H1 (cell line): ENCODE results near the gene CDH2.

Experiments
- EGR1 ChIP-seq: IDR thresholded peaks from 2 replicates; pipeline ENCODE4 v1.6.1; 2011; ENCODE audit warnings: low read depth, low read length, borderline replicate concordance
- EP300 ChIP-seq, 2 experiments: IDR thresholded peaks; 1 replicate in 1 of 2; 2 replicates in 1 of 2; pipeline ENCODE4 v1.6.1; 2011 to 2012; ENCODE audit warnings: low read depth in 2 of 2, low read length in 2 of 2, mild to moderate bottlenecking in 2 of 2, borderline replicate concordance in 1 of 2, inconsistent platforms in 1 of 2, moderate library complexity in 1 of 2
- NANOG ChIP-seq: IDR thresholded peaks from 2 replicates; pipeline ENCODE4 v1.6.1; 2011; ENCODE audit warnings: low read length, low read depth, mild to moderate bottlenecking, inconsistent platforms; ENCODE audit not compliant: insufficient read depth, poor library complexity, severe bottlenecking
- PHF8 ChIP-seq: fragments of 200-600 bp; sonication (generic); conservative IDR thresholded peaks from 2 replicates; pipeline ENCODE4 v1.7.1; 2012; ENCODE audit warnings: low read depth, mild to moderate bottlenecking, inconsistent platforms, low read length, moderate library complexity
- TF ChIP-seq, protein P1 (sequence below), 3 experiments: IDR thresholded peaks; 1 replicate in 2 of 3; 2 replicates in 1 of 3; pipeline versions ENCODE4 v1.5.1 to v1.6.1; 2011; ENCODE audit warnings: low read length in 3 of 3, mild to moderate bottlenecking in 3 of 3, inconsistent platforms in 2 of 3, low read depth in 1 of 3, moderate library complexity in 1 of 3; ENCODE audit not compliant: insufficient read depth in 1 of 3; ENCODE audit errors: control extremely low read depth in 1 of 3
- TF ChIP-seq, protein P2 (sequence below): IDR thresholded peaks from 2 replicates; pipeline ENCODE4 v1.6.1; 2011; ENCODE audit warnings: low read length, improper control_type of control experiment
- TF ChIP-seq, protein P3 (sequence below): IDR thresholded peaks from 2 replicates; pipeline ENCODE4 v1.6.1; 2012; ENCODE audit warnings: inconsistent platforms
- TF ChIP-seq, protein P4 (sequence below): IDR thresholded peaks from 2 replicates; pipeline ENCODE4 v1.6.1; 2012; ENCODE audit warnings: inconsistent platforms

DNA sequence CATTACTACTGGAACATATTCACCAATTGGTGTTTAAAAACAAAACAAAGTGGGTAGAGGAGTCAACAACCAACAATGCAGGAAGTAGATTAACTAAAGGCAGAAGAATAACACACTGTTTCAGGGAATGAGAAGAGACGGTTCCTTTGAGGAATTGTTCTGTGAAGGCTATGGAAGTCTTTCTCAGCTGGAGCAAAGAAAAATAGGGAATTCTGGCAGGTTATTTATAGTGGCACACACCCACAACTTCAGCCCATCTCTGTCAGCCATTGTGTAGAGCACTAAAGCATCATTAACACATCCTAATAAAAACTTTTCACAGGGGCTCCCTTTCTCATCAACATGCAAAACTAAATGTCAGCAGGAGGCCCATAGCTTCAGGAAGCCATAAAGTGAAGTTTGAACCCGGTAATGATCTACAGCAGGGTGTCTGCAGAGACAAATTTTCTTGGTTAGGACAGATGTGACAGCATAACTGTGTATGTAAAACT lies 113.6 kb downstream of the CDH2 start:
- TF ChIP-seq EP300 (IDR thresholded peaks at IDR 0.05; ENCODE audit: borderline replicate concordance in 1 of 2, low read depth in 2 of 2, low read length in 2 of 2) = no peak
- TF ChIP-seq EGR1 = no peak
- TF ChIP-seq, protein P1, sequence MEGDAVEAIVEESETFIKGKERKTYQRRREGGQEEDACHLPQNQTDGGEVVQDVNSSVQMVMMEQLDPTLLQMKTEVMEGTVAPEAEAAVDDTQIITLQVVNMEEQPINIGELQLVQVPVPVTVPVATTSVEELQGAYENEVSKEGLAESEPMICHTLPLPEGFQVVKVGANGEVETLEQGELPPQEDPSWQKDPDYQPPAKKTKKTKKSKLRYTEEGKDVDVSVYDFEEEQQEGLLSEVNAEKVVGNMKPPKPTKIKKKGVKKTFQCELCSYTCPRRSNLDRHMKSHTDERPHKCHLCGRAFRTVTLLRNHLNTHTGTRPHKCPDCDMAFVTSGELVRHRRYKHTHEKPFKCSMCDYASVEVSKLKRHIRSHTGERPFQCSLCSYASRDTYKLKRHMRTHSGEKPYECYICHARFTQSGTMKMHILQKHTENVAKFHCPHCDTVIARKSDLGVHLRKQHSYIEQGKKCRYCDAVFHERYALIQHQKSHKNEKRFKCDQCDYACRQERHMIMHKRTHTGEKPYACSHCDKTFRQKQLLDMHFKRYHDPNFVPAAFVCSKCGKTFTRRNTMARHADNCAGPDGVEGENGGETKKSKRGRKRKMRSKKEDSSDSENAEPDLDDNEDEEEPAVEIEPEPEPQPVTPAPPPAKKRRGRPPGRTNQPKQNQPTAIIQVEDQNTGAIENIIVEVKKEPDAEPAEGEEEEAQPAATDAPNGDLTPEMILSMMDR (IDR thresholded peaks at IDR 0.05; ENCODE audit: control extremely low read depth in 1 of 3, insufficient read depth in 1 of 3, low read depth in 1 of 3, low read length in 3 of 3) = no peak
- no peak for TF ChIP-seq PHF8
- TF ChIP-seq, protein P2, sequence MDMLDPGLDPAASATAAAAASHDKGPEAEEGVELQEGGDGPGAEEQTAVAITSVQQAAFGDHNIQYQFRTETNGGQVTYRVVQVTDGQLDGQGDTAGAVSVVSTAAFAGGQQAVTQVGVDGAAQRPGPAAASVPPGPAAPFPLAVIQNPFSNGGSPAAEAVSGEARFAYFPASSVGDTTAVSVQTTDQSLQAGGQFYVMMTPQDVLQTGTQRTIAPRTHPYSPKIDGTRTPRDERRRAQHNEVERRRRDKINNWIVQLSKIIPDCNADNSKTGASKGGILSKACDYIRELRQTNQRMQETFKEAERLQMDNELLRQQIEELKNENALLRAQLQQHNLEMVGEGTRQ = no peak
- TF ChIP-seq, protein P3, sequence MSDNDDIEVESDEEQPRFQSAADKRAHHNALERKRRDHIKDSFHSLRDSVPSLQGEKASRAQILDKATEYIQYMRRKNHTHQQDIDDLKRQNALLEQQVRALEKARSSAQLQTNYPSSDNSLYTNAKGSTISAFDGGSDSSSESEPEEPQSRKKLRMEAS = no peak
- TF ChIP-seq, protein P4, sequence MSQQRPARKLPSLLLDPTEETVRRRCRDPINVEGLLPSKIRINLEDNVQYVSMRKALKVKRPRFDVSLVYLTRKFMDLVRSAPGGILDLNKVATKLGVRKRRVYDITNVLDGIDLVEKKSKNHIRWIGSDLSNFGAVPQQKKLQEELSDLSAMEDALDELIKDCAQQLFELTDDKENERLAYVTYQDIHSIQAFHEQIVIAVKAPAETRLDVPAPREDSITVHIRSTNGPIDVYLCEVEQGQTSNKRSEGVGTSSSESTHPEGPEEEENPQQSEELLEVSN = no peak
- no peak for TF ChIP-seq NANOG
